Measurements from ENCODE around the gene TPSG1.

- TF ChIP-seq CTCF (conservative IDR thresholded peaks at IDR 0.05; ENCODE audit: low read length) = no peak
- TF ChIP-seq EZH2phosphoT487 (IDR thresholded peaks at IDR 0.05; ENCODE audit: borderline replicate concordance) = no peak
Observed at GRCh38 chr16:1214719-1215118, 10.3 kb downstream of the TPSG1 start.

Measured in Loucy (cell line).